Uterus (tissue), 4 donors: ENCODE results near the gene CLDN11. TPM values are rescaled to one million over a fixed set of nuclear protein-coding genes. Genes with fewer than 3 reads are reported as not detected.

ENCODE experiments used
- DNase-seq, 2 donors: peaks; one replicate each; pipeline ENCODE4 v3.0.0-alpha.2; 2019 to 2020
- H3K27ac ChIP-seq, 2 donors: fragments of 200-600 bp; sonication (generic); 1 replicate in 1 of 2; 2 replicates in 1 of 2; pipeline ENCODE4 v1.5.1; 2016 to 2018
- H3K27me3 ChIP-seq, 2 donors: fragments of 200-600 bp; sonication (generic); one replicate each; pipeline ENCODE4 v1.5.1; 2018 to 2019; ENCODE audit warnings: control low read depth in 1 of 2
- H3K36me3 ChIP-seq, 2 donors: fragments of 200-600 bp; sonication (generic); one replicate each; pipeline ENCODE4 v1.5.1; 2019; ENCODE audit warnings: control low read depth in 1 of 2
- H3K4me1 ChIP-seq, 2 donors: fragments of 200-600 bp; sonication (generic); one replicate each; pipeline ENCODE4 v1.5.1; 2018 to 2019; ENCODE audit warnings: control low read depth in 1 of 2
- H3K4me3 ChIP-seq, 2 donors: fragments of 200-600 bp; sonication (generic); 1 replicate in 1 of 2; 2 replicates in 1 of 2; pipeline ENCODE4 v1.5.1; 2018 to 2019; ENCODE audit warnings: mild to moderate bottlenecking in 1 of 2
- H3K9me3 ChIP-seq, 2 donors: fragments of 200-600 bp; sonication (generic); one replicate each; pipeline ENCODE4 v1.5.1; 2019; ENCODE audit warnings: control low read depth in 1 of 2
- POLR2A ChIP-seq, 2 donors: fragments of 450-650 bp; IDR thresholded peaks; one replicate each; pipeline ENCODE4 v1.6.1; 2016; ENCODE audit warnings: antibody characterized with exemption in 2 of 2, mild to moderate bottlenecking in 1 of 2, moderate library complexity in 1 of 2
- intact Hi-C: fragments of 100-400 bp; cut with DNase I; formaldehyde crosslinking; loops from one replicate; pipeline ENCODE4 v1.15.1; 2023; ENCODE audit warnings: low total_unique reads
- total RNA-seq, 4 donors: library from RNA; depleted of rRNA in 3 of 4; stranded (reverse); fragments of >200 nt in 3 of 4; gene quantifications; one replicate each; pipeline versions ENCODE4 v1.1.0 to v1.2.4, GENCODE V29; 2014 to 2023
- TF ChIP-seq, protein P1 (sequence below), 4 experiments: fragments of 200-600 bp in 2 of 4; fragments of 450-650 bp in 2 of 4; sonication (generic) in 2 of 4; IDR thresholded peaks; one replicate each; pipeline ENCODE4 v1.5.1; 2016 to 2019; ENCODE audit warnings: antibody characterized with exemption in 4 of 4, mild to moderate bottlenecking in 2 of 4, moderate library complexity in 1 of 4
- donor health status: DM: yes; HTN: yes; CAD: no.

CLDN11 gene
- total RNA-seq, 4 donors from 2014 or later = 5.4 to 73.2 (median 19.9) TPM

DNA sequence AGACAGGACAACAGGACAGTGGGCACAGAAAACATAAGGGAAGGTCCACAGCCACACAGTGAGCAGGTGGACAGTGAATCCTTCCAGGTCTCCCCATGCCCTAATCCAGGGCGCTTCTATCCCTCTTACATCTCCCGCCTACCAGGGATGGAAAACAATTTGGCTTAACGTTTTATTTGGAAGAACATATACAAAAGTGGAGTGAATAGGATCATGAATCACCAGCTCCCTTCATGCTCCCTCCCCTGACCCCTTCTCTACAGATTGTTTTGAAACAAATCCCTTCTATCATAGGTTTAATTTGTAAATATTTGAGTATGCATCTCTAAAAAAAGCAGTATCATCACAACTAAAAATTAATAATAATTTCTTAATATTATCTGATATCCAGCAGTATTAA is 52.5 kb downstream of the CLDN11 start:
- Histone ChIP-seq H3K27ac (peak overlapping the region; percentile 78 to 82), H3K9me3 (no peaks in the 10 kb centered on the region), H3K4me3 (no peak overlapping the region), H3K27me3 (no peaks in the 10 kb centered on the region), H3K36me3 (no peaks in the 10 kb centered on the region), H3K4me1 (peaks cover 7 to 13% of the 10 kb centered on the region in 2 donors)
- TF ChIP-seq POLR2A (IDR thresholded peaks at IDR 0.05) = no peak
- intact Hi-C loops = no loop called here
- DNase-seq = no peak

DNA sequence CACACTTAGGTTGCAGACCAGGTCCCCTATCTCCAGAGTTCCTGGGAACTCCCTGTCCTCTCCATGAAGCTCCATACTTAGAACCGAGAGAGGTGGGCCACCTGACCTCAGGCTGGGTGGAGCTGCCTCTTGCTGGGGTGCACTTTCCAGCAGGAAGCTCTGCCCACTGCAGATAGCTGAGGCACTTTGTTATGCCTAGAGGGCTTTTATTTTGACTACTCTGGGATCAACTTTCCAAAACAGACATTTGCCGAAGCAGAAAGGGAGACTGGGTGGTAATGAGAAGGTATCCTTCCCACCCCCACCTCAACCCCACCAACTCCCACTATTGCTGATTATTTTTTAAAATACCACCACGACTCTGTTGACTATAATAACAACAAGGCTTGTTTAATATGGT is 54.7 kb downstream of the CLDN11 start:
- peaks cover 7 to 10% of the 10 kb centered on the region in 2 donors for H3K4me1 ChIP-seq
- no peaks in the 10 kb centered on the region for H3K27me3 ChIP-seq
- TF ChIP-seq, protein P1, sequence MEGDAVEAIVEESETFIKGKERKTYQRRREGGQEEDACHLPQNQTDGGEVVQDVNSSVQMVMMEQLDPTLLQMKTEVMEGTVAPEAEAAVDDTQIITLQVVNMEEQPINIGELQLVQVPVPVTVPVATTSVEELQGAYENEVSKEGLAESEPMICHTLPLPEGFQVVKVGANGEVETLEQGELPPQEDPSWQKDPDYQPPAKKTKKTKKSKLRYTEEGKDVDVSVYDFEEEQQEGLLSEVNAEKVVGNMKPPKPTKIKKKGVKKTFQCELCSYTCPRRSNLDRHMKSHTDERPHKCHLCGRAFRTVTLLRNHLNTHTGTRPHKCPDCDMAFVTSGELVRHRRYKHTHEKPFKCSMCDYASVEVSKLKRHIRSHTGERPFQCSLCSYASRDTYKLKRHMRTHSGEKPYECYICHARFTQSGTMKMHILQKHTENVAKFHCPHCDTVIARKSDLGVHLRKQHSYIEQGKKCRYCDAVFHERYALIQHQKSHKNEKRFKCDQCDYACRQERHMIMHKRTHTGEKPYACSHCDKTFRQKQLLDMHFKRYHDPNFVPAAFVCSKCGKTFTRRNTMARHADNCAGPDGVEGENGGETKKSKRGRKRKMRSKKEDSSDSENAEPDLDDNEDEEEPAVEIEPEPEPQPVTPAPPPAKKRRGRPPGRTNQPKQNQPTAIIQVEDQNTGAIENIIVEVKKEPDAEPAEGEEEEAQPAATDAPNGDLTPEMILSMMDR (IDR thresholded peaks at IDR 0.05) = no peak
- no peak for TF ChIP-seq POLR2A (IDR thresholded peaks at IDR 0.05)
- no peak overlapping the region for H3K4me3 ChIP-seq
- DNase-seq = no peak
- H3K36me3 ChIP-seq = no peaks in the 10 kb centered on the region
- intact Hi-C loops = no loop called here
- no peak overlapping the region for H3K27ac ChIP-seq
- H3K9me3 ChIP-seq = no peaks in the 10 kb centered on the region

DNA sequence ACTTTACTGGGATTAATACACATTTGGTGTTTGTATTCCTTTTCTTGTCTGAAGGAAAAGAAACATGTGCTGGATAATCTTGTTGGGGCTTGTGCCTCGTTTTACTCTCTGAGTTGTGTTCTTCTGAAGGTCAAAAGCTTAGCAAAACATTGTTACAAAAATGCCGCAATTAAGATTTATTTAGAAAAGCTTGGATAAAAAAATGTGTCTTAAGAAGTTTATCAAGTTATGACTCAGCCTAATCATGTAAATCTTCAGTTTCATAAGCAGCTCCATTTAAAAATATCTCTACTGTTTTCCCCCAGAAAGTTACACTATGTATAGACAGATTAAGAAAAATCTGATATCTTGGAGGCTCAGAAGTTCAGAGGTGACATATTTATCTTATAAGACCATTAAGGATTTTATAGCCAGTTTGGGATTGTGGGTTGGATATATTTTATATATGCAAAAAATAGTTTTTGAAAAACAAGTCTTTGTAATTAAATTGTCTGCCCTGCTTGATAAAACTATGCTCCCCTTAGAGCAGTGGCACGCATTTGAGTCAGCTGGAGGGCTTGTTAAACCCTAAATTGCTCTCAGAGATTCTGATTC is 56.5 kb downstream of the CLDN11 start:
- no peak for DNase-seq
- Histone ChIP-seq H3K9me3 (no peaks in the 10 kb centered on the region), H3K4me1 (peaks cover 0 to 3% of the 10 kb centered on the region in 2 donors), H3K4me3 (no peak overlapping the region), H3K36me3 (no peaks in the 10 kb centered on the region), H3K27ac (peak overlapping the region; percentile 53 to 68), H3K27me3 (no peaks in the 10 kb centered on the region)
- intact Hi-C loops = no loop called here
- no peak for TF ChIP-seq POLR2A (IDR thresholded peaks at IDR 0.05)
- TF ChIP-seq, protein P1 (IDR thresholded peaks at IDR 0.05) = no peak

DNA sequence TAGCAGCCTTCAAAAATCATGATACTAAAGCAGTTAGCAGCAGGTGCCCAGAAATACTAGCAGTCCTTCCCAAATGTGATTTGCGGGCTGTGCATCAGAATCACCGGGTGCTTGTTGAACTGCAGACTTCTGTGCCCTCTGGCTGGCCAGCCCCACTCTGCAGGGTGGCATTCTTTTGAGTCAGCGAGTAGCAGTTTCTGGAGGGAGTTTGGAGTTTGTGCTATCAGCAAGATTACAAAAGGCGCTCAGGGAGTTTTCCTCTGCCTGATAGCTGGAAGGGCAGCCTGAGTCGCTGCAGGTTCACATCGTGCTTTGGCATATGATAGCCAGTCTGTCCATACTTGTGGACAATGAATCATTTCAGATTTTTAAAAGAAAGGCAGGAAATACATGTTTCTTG is 57.6 kb downstream of the CLDN11 start:
- no peaks in the 10 kb centered on the region for H3K36me3 ChIP-seq
- no peak overlapping the region for H3K27ac ChIP-seq
- no peak overlapping the region for H3K4me3 ChIP-seq
- H3K27me3 ChIP-seq = no peaks in the 10 kb centered on the region
- peaks cover 0 to 3% of the 10 kb centered on the region in 2 donors for H3K4me1 ChIP-seq
- intact Hi-C loops = no loop called here
- no peak for TF ChIP-seq POLR2A (IDR thresholded peaks at IDR 0.05)
- TF ChIP-seq, protein P1 (IDR thresholded peaks at IDR 0.05) = no peak
- DNase-seq = no peak
- H3K9me3 ChIP-seq = no peaks in the 10 kb centered on the region

DNA sequence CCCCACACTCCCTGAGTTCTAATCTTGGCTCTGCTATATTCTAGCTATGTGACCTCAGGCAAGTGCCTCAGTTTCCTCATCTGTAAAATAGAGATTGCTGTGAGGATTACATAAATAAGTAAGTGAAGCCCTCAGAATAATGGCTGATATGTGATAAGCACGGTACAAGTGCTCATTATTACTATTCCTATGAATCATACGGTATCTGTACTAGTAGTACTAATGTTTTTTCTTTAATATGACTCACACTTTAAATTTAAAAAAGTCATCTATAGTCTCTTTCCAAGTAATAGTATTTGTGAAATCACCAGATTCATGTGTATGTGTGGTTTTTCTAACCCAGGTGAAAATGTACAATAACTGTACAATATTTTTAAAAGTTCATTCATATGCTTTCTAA is 58.7 kb downstream of the CLDN11 start:
- intact Hi-C loops = no loop called here

More for the DNA sequence above, 58.7 kb downstream of the CLDN11 start:
- Histone ChIP-seq H3K27ac (no peak overlapping the region), H3K36me3 (no peaks in the 10 kb centered on the region), H3K4me3 (no peak overlapping the region), H3K27me3 (no peaks in the 10 kb centered on the region), H3K4me1 (peaks cover 0 to 3% of the 10 kb centered on the region in 2 donors), H3K9me3 (no peaks in the 10 kb centered on the region)
- no peak for DNase-seq
- TF ChIP-seq, protein P1 (IDR thresholded peaks at IDR 0.05) = no peak
- TF ChIP-seq POLR2A (IDR thresholded peaks at IDR 0.05) = no peak
